Nephron (organoid): ENCODE data around the gene GNG11.
"Not testable (repeated sequence)": the region's sequence is repeated elsewhere in the genome, so short reads cannot be mapped to it uniquely, and the experiment has no call there.

Experiments used
- H3K27ac Mint-ChIP-seq, 3 experiments: 2 replicates each; pipeline ENCODE4 v1.8.0; 2020; ENCODE audit warnings: mixed read lengths in 3 of 3, mild to moderate bottlenecking in 2 of 3, moderate library complexity in 1 of 3
- H3K27me3 Mint-ChIP-seq: 2 replicates; pipeline ENCODE4 v1.8.0; 2021; ENCODE audit warnings: low read depth, mild to moderate bottlenecking, moderate library complexity, mixed read lengths
- H3K36me3 Mint-ChIP-seq: 2 replicates; pipeline ENCODE4 v1.8.0; 2020; ENCODE audit warnings: low read depth, mixed read lengths
- H3K4me1 Mint-ChIP-seq: 2 replicates; pipeline ENCODE4 v1.8.0; 2020; ENCODE audit warnings: mixed read lengths
- H3K4me3 Mint-ChIP-seq, 3 experiments: 2 replicates each; pipeline ENCODE4 v1.8.0; 2020; ENCODE audit warnings: mild to moderate bottlenecking in 3 of 3, mixed read lengths in 3 of 3, moderate library complexity in 2 of 3
- H3K9me3 Mint-ChIP-seq: 2 replicates; pipeline ENCODE4 v1.8.0; 2020; ENCODE audit warnings: mixed read lengths
- TF ChIP-seq, protein P1 (sequence below), 3 experiments: fragments of 200-600 bp; sonication (generic); IDR thresholded peaks; one replicate each; pipeline ENCODE4 v1.5.0; 2021; ENCODE audit warnings: antibody characterized with exemption in 3 of 3; ENCODE audit not compliant: unreplicated experiment in 3 of 3

The GNG11 gene

DNA sequence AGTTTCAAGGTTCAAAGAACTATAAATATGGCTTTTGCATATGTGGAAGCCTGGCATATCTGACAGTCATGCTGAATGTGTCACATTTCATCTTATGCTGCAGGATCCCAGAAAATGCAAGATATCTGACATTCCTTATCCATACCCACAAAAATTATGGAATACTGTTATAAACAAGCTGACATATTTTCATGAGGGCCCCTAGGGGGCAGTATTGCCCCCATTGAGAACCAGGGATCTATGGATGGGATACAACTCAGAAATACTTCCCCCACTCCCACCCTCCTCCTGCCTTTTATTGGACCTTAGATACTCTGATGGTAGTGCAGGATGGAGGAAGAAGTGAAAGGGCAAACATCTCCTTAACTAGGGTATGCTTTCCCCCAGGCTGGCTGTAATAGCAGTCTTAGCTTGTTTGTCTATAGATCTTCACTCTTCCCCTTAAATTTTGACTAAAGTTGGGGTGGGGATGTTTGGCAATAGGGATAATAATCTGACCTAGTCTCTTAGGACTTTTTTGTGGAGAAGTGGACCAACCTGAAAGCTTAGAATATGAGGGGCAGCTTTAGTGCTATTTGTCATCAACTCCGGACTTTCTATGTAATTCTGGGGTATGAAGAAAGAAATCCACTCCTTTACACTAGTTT is 18.6 kb upstream of the GNG11 start:
- H3K27me3 Mint-ChIP-seq, result no peaks in the 10 kb centered on the region
- H3K9me3 Mint-ChIP-seq, result no peaks in the 10 kb centered on the region
- TF ChIP-seq, protein P1, sequence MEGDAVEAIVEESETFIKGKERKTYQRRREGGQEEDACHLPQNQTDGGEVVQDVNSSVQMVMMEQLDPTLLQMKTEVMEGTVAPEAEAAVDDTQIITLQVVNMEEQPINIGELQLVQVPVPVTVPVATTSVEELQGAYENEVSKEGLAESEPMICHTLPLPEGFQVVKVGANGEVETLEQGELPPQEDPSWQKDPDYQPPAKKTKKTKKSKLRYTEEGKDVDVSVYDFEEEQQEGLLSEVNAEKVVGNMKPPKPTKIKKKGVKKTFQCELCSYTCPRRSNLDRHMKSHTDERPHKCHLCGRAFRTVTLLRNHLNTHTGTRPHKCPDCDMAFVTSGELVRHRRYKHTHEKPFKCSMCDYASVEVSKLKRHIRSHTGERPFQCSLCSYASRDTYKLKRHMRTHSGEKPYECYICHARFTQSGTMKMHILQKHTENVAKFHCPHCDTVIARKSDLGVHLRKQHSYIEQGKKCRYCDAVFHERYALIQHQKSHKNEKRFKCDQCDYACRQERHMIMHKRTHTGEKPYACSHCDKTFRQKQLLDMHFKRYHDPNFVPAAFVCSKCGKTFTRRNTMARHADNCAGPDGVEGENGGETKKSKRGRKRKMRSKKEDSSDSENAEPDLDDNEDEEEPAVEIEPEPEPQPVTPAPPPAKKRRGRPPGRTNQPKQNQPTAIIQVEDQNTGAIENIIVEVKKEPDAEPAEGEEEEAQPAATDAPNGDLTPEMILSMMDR (IDR thresholded peaks at IDR 0.05; ENCODE audit: unreplicated experiment in 3 of 3), result peak; percentile 66 to 75 (median 67)
- peaks cover 7% of the 10 kb centered on the region for H3K4me1 Mint-ChIP-seq
- no peak overlapping the region for H3K4me3 Mint-ChIP-seq
- no peak overlapping the region for H3K27ac Mint-ChIP-seq
- H3K36me3 Mint-ChIP-seq, result no peaks in the 10 kb centered on the region

- Mint-ChIP-seq H3K4me3 (no peak within 1 kb of the TSS), H3K36me3 (no peaks in the 10 kb centered on the region), H3K27ac (no peak within 1 kb of the TSS), H3K4me1 (peaks cover 18% of the 10 kb centered on the region), H3K27me3 (no peaks in the 10 kb centered on the region), H3K9me3 (no peaks in the 10 kb centered on the region)
- TF ChIP-seq, protein P1 (IDR thresholded peaks at IDR 0.05; ENCODE audit: unreplicated experiment in 3 of 3), result no peak
Observed at GRCh38 chr7:93906267-93906666, 15.3 kb upstream of the GNG11 start, which contains the start of gene GNGT1. Gene GNGT1, plus strand, starts transcription at chr7:93906567. Its CDS starts 180 bp downstream, at chr7:93906747.

GRCh38 chr7:93910076-93910994 is 11.2 kb upstream of the GNG11 start:
- Mint-ChIP-seq H3K9me3 (no peaks in the 10 kb centered on the region), H3K4me3 (no peak overlapping the region), H3K27me3 (no peaks in the 10 kb centered on the region), H3K27ac (peak overlapping the region in 2 of 3 experiments; percentile 87 to 88), H3K36me3 (no peaks in the 10 kb centered on the region), H3K4me1 (peaks cover 45% of the 10 kb centered on the region)
- TF ChIP-seq, protein P1 (IDR thresholded peaks at IDR 0.05; ENCODE audit: unreplicated experiment in 3 of 3), result no peak

- H3K27me3 Mint-ChIP-seq, H3K4me3 Mint-ChIP-seq, H3K36me3 Mint-ChIP-seq, H3K9me3 Mint-ChIP-seq: not testable (repeated sequence)
- Mint-ChIP-seq H3K27ac (peak overlapping the region in 1 of 3 experiments; percentile 87), H3K4me1 (peaks cover 46% of the 10 kb centered on the region)
Observed at GRCh38 chr7:93911242-93911641, 10.3 kb upstream of the GNG11 start.

- H3K27me3 Mint-ChIP-seq, H3K9me3 Mint-ChIP-seq, H3K36me3 Mint-ChIP-seq, H3K4me3 Mint-ChIP-seq: not testable (repeated sequence)
- Mint-ChIP-seq H3K4me1 (peaks cover 44% of the 10 kb centered on the region), H3K27ac (peak overlapping the region in 1 of 3 experiments; percentile 87)
Observed at GRCh38 chr7:93911661-93912060, 9.9 kb upstream of the GNG11 start.

DNA sequence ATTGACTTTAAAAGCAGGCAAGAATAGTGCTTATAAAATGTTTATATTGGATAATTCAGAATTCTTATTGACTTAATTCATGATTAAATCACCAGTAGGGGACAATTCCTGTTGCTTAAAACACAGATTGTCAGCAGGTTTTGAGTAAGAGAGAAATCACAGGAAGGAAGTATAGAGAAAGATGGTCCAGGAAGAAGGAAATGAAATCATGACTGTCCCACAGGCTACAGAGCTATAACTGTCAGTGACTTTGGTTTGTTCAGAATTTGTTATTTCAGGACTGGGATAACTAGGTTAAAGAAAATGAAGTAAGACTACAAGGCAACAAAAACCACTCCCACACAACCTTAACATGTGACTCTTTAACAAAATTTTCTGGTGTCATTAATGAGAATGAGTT is 8.3 kb upstream of the GNG11 start:
- Mint-ChIP-seq H3K27ac (peak overlapping the region; percentile 3 to 92 (median 64)), H3K9me3 (no peaks in the 10 kb centered on the region), H3K4me1 (peaks cover 48% of the 10 kb centered on the region), H3K4me3 (no peak overlapping the region), H3K27me3 (no peaks in the 10 kb centered on the region), H3K36me3 (no peaks in the 10 kb centered on the region)
- TF ChIP-seq, protein P1 (IDR thresholded peaks at IDR 0.05; ENCODE audit: unreplicated experiment in 3 of 3), result no peak
